Measurements from ENCODE around the gene TBL3. TPM values are rescaled to one million over a fixed set of nuclear protein-coding genes. Genes with fewer than 3 reads are reported as not detected.

The TBL3 gene
- total RNA-seq, 1 donor from 2014 or later = 30.7 TPM

DNA sequence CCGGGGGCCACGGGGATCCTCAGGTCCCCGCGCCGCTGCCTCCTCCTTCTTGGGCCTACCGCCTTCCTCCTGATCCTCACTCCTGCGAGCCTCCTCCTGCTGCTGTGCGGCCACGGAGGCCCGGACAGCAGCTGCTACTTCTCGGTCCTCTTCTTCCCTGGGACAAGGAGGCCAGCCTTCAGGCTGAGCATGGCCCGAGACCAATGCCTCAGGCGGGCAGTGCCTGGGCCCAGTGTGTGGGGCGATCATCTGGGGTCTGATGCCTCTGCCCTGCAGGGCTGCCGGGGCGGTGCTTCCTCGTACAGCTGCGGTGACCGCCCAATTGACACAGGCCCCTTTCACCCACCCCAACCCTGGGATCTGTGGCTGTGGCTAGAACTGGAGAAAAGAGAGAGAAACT is 29.2 kb downstream of the TBL3 start:
- Histone ChIP-seq H3K9me3 (ENCODE audit: low read depth) (no peaks in the 10 kb centered on the region), H4K20me1 (ENCODE audit: low read depth) (peaks cover 34% of the 10 kb centered on the region), H3K9ac (no peak overlapping the region), H3K4me1 (peaks cover 6% of the 10 kb centered on the region), H3K27ac (no peak overlapping the region), H3K27me3 (no peaks in the 10 kb centered on the region), H3K4me2 (no peak overlapping the region), H3K79me2 (ENCODE audit: low read depth) (peaks cover 18% of the 10 kb centered on the region), H3F3A (ENCODE audit: low read depth) (peaks cover 19% of the 10 kb centered on the region), H3K36me3 (no peaks in the 10 kb centered on the region), H3K4me3 (no peak overlapping the region), H2AFZ (replicated peaks) (no peak overlapping the region)
- H3K27ac Mint-ChIP-seq = no peak overlapping the region
- H3K4me1 Mint-ChIP-seq = peaks cover 13% of the 10 kb centered on the region
- H3K9me3 Mint-ChIP-seq = no peaks in the 10 kb centered on the region
- TF ChIP-seq EZH2phosphoT487 (IDR thresholded peaks at IDR 0.05) (no peak), EZH2 (IDR thresholded peaks at IDR 0.05) (no peak)
- TF ChIP-seq, protein P1, sequence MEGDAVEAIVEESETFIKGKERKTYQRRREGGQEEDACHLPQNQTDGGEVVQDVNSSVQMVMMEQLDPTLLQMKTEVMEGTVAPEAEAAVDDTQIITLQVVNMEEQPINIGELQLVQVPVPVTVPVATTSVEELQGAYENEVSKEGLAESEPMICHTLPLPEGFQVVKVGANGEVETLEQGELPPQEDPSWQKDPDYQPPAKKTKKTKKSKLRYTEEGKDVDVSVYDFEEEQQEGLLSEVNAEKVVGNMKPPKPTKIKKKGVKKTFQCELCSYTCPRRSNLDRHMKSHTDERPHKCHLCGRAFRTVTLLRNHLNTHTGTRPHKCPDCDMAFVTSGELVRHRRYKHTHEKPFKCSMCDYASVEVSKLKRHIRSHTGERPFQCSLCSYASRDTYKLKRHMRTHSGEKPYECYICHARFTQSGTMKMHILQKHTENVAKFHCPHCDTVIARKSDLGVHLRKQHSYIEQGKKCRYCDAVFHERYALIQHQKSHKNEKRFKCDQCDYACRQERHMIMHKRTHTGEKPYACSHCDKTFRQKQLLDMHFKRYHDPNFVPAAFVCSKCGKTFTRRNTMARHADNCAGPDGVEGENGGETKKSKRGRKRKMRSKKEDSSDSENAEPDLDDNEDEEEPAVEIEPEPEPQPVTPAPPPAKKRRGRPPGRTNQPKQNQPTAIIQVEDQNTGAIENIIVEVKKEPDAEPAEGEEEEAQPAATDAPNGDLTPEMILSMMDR (IDR thresholded peaks at IDR 0.05) = no peak
- H3K27me3 Mint-ChIP-seq (ENCODE audit: insufficient read depth, low read depth) = no peaks in the 10 kb centered on the region
- H3K36me3 Mint-ChIP-seq = peaks cover 6% of the 10 kb centered on the region
- H3K4me3 Mint-ChIP-seq = no peak overlapping the region
- no peak for DNase-seq (ENCODE audit: low spot score)

DNA sequence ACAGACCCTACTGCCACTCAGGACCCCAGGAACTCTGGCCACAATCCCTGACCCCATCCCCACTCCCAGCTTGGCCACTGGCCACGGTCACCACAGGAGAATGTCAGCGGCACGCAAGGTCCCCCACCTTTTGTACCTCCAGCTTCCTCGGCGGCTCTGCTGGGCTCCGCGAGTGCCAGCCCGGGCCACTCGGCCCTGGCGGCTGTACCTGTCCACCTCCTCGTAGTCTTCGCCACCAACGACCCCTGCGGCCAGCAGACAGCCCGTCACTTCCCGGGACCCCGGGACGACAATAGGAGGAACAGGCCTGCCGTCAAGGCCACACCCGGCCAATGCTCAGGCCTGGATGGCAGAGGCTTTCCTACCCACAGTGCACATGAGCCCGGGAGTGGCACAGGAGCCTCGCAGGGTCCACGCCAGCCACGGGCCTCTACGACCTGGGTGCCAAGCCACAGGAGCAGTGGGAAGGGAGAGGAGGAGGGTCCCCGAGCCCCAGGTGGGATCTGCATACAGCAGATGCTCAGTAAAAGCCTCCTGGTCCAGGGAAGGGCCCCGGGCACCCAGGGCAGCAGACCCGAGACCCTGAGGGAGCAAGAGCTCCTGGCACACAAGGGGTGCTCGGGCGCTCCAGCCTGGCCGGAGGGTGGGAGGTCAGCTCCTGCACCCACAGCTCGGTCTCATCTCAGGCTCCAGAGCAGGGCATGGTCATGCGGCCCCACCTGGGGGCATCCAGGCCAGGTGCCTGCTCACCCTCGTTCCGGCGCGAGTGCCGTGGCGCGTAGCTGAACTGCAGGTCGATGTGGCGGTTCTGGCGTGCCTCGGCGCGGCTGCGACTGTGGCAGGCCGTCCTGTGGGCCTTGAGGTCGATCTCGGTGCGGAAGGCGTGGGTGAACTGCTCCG is 29.9 kb downstream of the TBL3 start:
- H3K4me3 Mint-ChIP-seq = no peak overlapping the region
- Histone ChIP-seq H3F3A (ENCODE audit: low read depth) (peaks cover 16% of the 10 kb centered on the region), H3K27ac (no peak overlapping the region), H3K36me3 (no peaks in the 10 kb centered on the region), H3K4me3 (no peak overlapping the region), H3K79me2 (ENCODE audit: low read depth) (peaks cover 25% of the 10 kb centered on the region), H3K27me3 (no peaks in the 10 kb centered on the region), H3K4me2 (no peak overlapping the region), H3K9ac (no peak overlapping the region), H3K4me1 (peaks cover 6% of the 10 kb centered on the region), H2AFZ (replicated peaks) (no peak overlapping the region), H4K20me1 (ENCODE audit: low read depth) (peaks cover 41% of the 10 kb centered on the region), H3K9me3 (ENCODE audit: low read depth) (no peaks in the 10 kb centered on the region)
- TF ChIP-seq EZH2phosphoT487 (IDR thresholded peaks at IDR 0.05) (no peak), EZH2 (IDR thresholded peaks at IDR 0.05) (no peak)
- TF ChIP-seq, protein P1 (IDR thresholded peaks at IDR 0.05) = no peak
- no peak overlapping the region for H3K27ac Mint-ChIP-seq
- H3K27me3 Mint-ChIP-seq (ENCODE audit: insufficient read depth, low read depth) = no peaks in the 10 kb centered on the region
- DNase-seq (ENCODE audit: low spot score) = no peak
- no peaks in the 10 kb centered on the region for H3K9me3 Mint-ChIP-seq
- peaks cover 6% of the 10 kb centered on the region for H3K36me3 Mint-ChIP-seq
- peaks cover 14% of the 10 kb centered on the region for H3K4me1 Mint-ChIP-seq

DNA sequence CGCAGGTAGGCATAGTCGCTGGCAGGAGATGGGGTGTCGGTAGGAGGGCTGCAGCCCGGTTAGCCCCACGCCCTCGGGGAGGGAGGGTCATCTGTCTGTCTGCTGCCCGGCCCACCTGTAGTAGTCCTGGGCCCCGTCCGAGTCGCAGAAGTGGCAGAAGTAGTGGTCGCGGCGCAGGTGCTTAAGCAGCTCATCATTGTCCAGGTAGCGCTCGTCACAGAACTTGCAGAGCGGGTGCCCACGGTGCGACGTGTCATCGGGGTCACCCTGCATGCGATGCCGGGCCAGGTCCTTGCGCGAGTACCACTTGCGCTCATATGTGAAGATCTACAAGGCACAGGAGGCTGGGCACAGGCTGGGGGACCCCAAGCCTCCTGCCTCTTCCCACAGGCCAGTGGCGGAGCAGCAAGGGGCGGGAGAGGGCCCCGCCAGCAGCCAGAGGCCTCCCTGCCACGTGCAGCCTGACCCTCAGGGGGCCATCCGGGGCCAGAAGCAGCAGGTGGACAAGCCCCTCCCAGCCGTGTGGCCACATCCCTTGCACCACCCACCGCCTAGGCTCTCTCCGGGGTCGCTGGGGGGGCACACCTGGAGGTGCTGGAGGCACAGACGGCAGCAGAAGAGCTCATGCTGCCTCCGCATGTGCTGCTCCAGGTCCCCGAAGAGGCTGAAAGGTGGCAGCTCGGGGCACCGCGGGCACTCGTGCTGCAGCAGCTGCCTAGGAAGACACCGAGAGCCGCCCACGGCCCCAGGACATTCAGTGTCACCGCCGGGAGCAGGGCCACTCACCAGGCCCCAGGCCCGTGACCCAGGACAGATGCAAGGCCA is 30.8 kb downstream of the TBL3 start:
- Histone ChIP-seq H3K36me3 (no peaks in the 10 kb centered on the region), H3K27me3 (no peaks in the 10 kb centered on the region), H2AFZ (replicated peaks) (no peak overlapping the region), H3F3A (ENCODE audit: low read depth) (peaks cover 16% of the 10 kb centered on the region), H3K79me2 (ENCODE audit: low read depth) (peaks cover 34% of the 10 kb centered on the region), H3K4me2 (no peak overlapping the region), H3K4me3 (no peak overlapping the region), H3K4me1 (peaks cover 6% of the 10 kb centered on the region), H3K27ac (no peak overlapping the region), H3K9me3 (ENCODE audit: low read depth) (no peaks in the 10 kb centered on the region), H4K20me1 (ENCODE audit: low read depth) (peaks cover 50% of the 10 kb centered on the region), H3K9ac (no peak overlapping the region)
- Mint-ChIP-seq H3K27me3 (ENCODE audit: insufficient read depth, low read depth) (no peaks in the 10 kb centered on the region), H3K9me3 (no peaks in the 10 kb centered on the region), H3K4me1 (peaks cover 16% of the 10 kb centered on the region), H3K27ac (no peak overlapping the region), H3K36me3 (peaks cover 3% of the 10 kb centered on the region), H3K4me3 (no peak overlapping the region)
- peak; percentile 1 for DNase-seq (ENCODE audit: low spot score)
- TF ChIP-seq EZH2phosphoT487 (IDR thresholded peaks at IDR 0.05) (no peak), EZH2 (IDR thresholded peaks at IDR 0.05) (no peak)
- TF ChIP-seq, protein P1 (IDR thresholded peaks at IDR 0.05) = no peak
